Measurements from ENCODE around the gene CD55. TPM values are rescaled to one million over a fixed set of nuclear protein-coding genes. Genes with fewer than 3 reads are reported as not detected.
A peak's percentile ranks its signal among the peaks of the same experiment; 100 is the strongest.

The CD55 gene
- total RNA-seq, 1 experiment from 2014 or later, result 38.0 TPM

DNA sequence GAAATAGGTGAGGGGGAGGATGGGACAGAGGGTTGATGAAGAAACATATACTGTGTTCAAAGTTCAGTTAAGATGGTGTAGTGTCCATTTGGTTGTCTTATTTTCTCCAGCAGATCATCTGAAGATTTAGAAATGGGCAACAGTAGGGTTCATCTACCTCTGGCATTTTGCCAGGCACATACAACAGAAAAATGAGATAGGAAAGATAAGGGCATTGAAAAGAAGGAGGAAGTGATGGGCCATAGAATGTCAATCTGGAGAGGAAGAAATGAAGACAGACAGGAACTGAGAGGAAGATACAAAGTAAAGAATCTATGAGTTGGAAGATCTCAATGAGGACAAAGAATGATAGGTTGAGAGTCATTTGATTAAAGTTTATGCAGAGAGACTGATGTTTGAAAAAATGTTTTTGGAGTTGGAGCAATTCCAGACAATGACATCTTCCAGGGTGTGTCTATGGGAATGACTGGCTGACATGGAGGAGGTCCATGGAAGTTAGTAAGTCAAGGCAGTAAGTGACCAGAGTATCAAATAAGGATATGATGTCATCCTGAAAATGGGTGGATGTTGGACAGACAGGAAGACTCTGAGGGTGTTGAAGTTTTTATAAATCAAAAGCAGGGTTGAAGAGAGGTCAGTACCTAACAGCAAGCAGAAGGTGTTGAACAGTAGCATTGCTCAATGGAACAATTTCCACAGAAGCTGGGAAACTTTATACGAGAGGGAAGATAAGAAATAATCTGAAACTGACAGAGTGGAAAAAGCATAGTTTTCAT is 18.7 kb upstream of the CD55 start:
- in situ Hi-C loops (cut with HindIII; ENCODE audit: low pct_unique_long_range_greater_than_20kb, low sequenced_read_pairs), result no loop called here

DNA sequence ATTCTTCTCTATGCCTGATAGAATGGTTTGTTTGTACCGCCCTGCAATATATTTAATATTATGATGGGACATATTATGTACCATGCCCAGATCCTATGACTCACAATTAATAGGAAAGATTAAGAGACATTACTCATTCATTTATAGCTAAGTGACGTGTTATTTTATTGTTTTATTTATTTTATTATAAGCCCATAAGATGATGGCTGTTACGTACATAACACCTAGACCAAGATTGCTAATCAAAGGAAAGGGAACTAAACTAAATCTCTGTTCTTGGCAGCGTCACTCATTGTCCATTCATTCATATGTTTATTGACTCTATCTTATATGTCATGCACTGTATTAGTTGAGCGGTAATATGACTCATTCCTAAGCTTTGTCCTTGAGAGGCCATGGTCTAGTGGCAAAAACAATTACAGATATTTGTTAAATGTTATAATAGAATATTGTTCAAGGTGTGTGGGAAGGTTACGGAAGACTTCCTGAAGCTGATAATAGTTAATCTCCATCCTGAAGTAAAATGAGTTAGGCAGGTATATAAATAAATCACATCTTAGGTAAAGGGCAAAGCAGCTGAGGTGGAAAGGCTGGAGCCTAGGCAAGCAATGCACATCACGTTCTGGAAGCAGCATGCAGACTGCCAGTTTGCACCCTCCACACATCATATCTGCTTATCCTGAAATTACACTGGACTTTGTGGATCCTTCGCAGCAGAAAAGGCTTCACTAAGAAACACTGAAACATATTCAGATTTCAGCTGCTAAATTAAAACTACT is 16.6 kb upstream of the CD55 start:
- in situ Hi-C loops (cut with HindIII; ENCODE audit: low pct_unique_long_range_greater_than_20kb, low sequenced_read_pairs), result no loop called here
- peak; percentile 56 for DNase-seq (ENCODE audit: low read depth)

More for the DNA sequence above, 18.7 kb upstream of the CD55 start:
- peak; percentile 14 for DNase-seq (ENCODE audit: low read depth)

GRCh38 chr1:207305489-207305873 is 16.0 kb upstream of the CD55 start:
- no peak for DNase-seq (ENCODE audit: low read depth)
- in situ Hi-C loops (cut with HindIII; ENCODE audit: low pct_unique_long_range_greater_than_20kb, low sequenced_read_pairs), result no loop called here

DNA sequence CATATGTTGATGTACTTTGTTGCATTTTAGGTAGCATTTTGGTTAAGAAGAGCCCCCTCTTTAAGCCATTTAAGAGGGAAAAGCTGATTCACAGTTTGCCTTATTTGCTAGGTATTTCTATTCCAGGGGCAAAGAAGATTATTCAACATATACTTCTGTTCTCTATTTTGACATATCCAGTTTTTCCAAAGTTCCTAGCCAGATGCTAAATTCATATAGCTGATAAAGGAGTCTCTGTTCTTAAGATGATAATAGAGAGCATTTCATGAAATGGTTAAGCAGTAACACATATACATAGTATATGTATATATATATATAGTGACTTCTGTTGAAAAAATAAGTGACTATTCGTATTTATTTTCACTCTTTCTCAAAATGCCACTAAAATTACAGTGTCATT is 15.5 kb upstream of the CD55 start:
- DNase-seq (ENCODE audit: low read depth), result no peak
- in situ Hi-C loops (cut with HindIII; ENCODE audit: low pct_unique_long_range_greater_than_20kb, low sequenced_read_pairs), result no loop called here

- in situ Hi-C loops (cut with HindIII; ENCODE audit: low pct_unique_long_range_greater_than_20kb, low sequenced_read_pairs), result no loop called here
Observed at GRCh38 chr1:207306603-207307002, 14.9 kb upstream of the CD55 start.

GRCh38 chr1:207308451-207309190 is 12.9 kb upstream of the CD55 start:
- DNase-seq (ENCODE audit: low read depth), result no peak
- in situ Hi-C loops (cut with HindIII; ENCODE audit: low pct_unique_long_range_greater_than_20kb, low sequenced_read_pairs), result no loop called here

More at GRCh38 chr1:207306603-207307002, 14.9 kb upstream of the CD55 start:
- no peak for DNase-seq (ENCODE audit: low read depth)

GRCh38 chr1:207309745-207310273 is 11.7 kb upstream of the CD55 start:
- DNase-seq (ENCODE audit: low read depth), result peak; percentile 76
- in situ Hi-C loops (cut with HindIII; ENCODE audit: low pct_unique_long_range_greater_than_20kb, low sequenced_read_pairs), result no loop called here

- in situ Hi-C loops (cut with HindIII; ENCODE audit: low pct_unique_long_range_greater_than_20kb, low sequenced_read_pairs), result no loop called here
- DNase-seq (ENCODE audit: low read depth), result no peak
Observed at GRCh38 chr1:207311888-207312603, 9.4 kb upstream of the CD55 start.

DNA sequence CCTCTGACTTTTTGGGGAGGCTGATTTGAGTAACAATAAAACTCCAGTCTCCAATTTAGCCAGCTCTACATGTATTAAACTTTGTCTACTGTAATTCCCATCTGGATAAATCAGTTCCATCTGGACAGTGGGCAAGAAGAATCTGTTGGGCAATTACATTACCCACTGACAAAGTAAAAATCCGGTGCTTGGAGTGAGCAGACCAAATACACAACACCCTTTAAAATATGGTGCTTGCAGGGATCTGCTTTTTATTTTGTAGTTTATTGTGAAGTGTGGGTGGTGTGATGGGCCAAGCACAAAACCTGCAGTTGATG is 8.9 kb upstream of the CD55 start:
- in situ Hi-C loops (cut with HindIII; ENCODE audit: low pct_unique_long_range_greater_than_20kb, low sequenced_read_pairs), result no loop called here
- DNase-seq (ENCODE audit: low read depth), result no peak

GRCh38 chr1:207313131-207313530 is 8.3 kb upstream of the CD55 start:
- no peak for DNase-seq (ENCODE audit: low read depth)
- in situ Hi-C loops (cut with HindIII; ENCODE audit: low pct_unique_long_range_greater_than_20kb, low sequenced_read_pairs), result no loop called here

GRCh38 chr1:207314816-207315215 is 6.7 kb upstream of the CD55 start:
- no peak for DNase-seq (ENCODE audit: low read depth)
- in situ Hi-C loops (cut with HindIII; ENCODE audit: low pct_unique_long_range_greater_than_20kb, low sequenced_read_pairs), result no loop called here

DNA sequence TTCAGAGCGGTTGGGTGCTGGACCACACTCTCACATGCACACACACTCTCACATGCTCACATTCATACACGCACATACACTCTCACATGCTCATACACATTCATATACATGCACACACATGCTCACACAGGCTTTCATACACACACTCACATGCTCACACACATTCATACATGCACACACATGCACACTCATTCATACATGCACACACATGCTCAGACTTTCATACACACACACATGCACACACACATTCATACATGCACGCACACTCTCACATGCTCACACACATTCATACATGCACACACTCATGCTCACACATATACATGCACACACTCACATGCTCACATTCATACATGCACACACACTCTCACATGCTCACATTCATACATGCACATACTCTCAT is 6.0 kb upstream of the CD55 start:
- in situ Hi-C loops (cut with HindIII; ENCODE audit: low pct_unique_long_range_greater_than_20kb, low sequenced_read_pairs), result no loop called here
- DNase-seq (ENCODE audit: low read depth), result no peak

DNA sequence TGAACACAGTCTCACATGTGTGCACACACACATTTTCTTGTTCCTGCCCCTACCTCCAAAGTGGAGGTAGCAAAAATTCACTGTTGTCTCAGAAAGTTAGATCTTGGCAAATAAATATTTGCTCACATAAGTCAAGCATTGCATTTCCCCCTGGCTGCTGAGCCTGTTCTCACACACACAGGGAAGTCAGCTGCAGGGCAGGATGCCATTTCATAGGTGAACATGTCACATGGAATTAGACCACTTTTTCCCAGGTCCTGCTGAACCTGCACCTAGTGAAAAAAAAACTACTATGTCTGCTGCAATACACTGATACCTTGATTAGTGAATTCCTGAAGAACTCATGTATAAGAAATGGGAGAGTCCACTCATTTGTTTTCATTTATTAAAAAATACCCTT is 5.3 kb upstream of the CD55 start:
- in situ Hi-C loops (cut with HindIII; ENCODE audit: low pct_unique_long_range_greater_than_20kb, low sequenced_read_pairs), result no loop called here

DNA sequence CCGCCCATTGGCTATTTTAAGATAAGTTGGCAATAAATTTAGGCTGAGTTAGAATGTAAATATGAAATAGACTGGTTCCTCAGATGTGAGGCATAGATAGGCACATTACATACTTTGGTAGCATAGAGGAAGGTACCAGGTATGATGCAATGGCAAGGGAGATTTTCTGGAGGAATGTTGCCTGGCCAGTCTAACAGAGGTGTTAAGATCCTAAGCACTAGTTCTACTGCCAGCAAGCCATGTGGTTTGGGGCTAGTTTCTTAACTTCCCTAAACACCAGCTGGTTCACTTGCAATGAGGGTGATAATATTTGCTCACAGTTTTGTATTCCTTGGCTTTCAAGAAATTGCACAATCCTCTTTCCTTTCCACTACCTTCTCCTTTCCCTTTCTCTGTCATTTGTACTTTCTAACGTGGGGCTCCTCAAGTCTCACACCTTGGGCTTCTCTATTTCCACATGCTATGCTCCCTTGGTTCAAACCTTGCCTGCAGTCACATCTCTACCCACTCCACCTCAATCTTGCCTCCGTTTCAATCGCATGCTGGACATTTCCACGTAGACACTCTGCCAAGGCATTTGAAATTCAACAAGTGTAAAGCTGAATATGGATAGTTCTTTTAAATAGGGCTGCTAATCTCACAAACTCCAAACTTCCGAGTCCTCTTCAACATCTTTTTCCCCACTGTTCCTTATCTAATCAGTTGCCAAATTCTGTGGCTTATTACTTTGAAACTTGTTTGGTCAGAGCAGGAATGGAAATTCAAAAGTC is 4.7 kb upstream of the CD55 start:
- DNase-seq (ENCODE audit: low read depth), result no peak
- in situ Hi-C loops (cut with HindIII; ENCODE audit: low pct_unique_long_range_greater_than_20kb, low sequenced_read_pairs), result no loop called here

More for the DNA sequence above, 5.3 kb upstream of the CD55 start:
- no peak for DNase-seq (ENCODE audit: low read depth)

GRCh38 chr1:207317561-207317960 is 3.9 kb upstream of the CD55 start:
- no peak for DNase-seq (ENCODE audit: low read depth)
- in situ Hi-C loops (cut with HindIII; ENCODE audit: low pct_unique_long_range_greater_than_20kb, low sequenced_read_pairs), result no loop called here

GRCh38 chr1:207318072-207318619 is 3.3 kb upstream of the CD55 start:
- in situ Hi-C loops (cut with HindIII; ENCODE audit: low pct_unique_long_range_greater_than_20kb, low sequenced_read_pairs), result no loop called here
- DNase-seq (ENCODE audit: low read depth), result no peak

DNA sequence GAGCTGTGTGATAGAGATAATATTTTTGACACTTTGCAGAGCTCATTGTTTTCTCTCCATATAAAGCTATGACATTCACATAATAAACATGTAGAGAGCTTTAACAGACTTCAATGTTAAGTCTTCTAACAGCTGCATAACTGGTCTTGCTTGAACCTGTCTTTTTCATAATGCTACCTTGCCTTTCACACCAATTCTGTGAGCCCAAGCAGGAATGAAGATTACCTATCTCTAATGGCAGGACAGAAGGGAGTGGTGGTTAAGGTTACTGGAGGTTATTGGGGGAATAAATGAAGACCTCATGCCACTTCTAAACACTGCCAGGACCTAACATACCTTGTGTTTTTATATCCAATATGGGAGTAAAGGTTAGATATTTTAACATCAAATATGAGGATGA is 2.3 kb upstream of the CD55 start:
- in situ Hi-C loops (cut with HindIII; ENCODE audit: low pct_unique_long_range_greater_than_20kb, low sequenced_read_pairs), result no loop called here

More for the DNA sequence above, 2.3 kb upstream of the CD55 start:
- no peak for DNase-seq (ENCODE audit: low read depth)

All from Caki2 (cell line).